ENCODE measurements around the gene SETD4.

The SETD4 gene

DNA sequence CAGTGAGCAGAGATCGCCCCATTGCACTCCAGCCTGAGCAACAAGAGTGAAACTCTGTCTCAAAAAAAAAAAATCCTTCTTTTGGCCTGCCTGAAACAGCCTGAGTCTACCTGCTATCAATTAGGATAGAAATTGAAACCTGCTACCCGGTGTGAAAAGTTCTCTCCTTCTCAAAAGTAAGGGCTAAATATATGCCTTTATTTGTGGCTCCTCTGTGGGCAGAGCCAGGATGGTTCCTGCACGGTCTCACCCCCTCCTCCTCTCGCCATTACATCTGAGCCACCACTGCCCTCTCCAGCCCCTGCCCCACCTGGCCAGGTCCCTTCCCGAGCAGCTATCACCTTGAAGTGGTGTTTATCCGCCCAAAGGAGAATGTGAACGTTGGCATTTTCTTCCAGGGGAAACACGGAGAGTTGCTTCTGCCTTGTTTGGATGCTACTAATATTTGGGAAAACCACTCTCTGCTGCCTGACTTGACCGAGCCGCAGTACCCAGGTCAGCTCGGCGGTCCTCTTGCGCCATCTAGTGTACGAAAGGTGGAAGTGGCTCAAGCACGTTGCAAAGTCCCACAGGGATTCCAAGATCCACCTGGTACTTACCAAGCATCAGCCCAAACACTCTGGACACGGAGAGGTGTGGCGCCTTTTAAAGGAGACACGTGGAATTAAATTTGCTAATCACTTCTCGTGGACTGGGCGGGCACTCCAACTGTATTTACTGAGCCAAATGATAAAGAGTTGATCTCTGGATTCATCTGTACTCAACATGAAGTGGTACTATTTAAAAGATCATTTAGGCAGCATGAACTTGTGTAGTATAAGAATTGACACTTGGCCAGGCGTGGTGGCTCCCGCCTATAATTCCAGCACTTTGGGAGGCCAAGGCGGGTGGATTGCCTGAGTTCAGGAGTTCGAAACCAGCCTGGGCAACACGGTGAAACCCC is 31.9 kb downstream of the SETD4 start:
- no peak overlapping the region for H3K4me3 ChIP-seq (ENCODE audit: low read depth, low read length)
- TF ChIP-seq MYC (IDR thresholded peaks at IDR 0.05; ENCODE audit: low read depth, low read length), result peak; percentile 70
- no peak for TF ChIP-seq POLR2A (IDR thresholded peaks at IDR 0.05; ENCODE audit: extremely low read depth, insufficient read length)
- TF ChIP-seq CTCF (IDR thresholded peaks at IDR 0.05; ENCODE audit: low read depth, low read length), result peak; percentile 94
- TF ChIP-seq MAX (IDR thresholded peaks at IDR 0.05; ENCODE audit: low read depth, low read length), result peak; percentile 79
- peak; percentile 75 for DNase-seq (ENCODE audit: low read depth)

DNA sequence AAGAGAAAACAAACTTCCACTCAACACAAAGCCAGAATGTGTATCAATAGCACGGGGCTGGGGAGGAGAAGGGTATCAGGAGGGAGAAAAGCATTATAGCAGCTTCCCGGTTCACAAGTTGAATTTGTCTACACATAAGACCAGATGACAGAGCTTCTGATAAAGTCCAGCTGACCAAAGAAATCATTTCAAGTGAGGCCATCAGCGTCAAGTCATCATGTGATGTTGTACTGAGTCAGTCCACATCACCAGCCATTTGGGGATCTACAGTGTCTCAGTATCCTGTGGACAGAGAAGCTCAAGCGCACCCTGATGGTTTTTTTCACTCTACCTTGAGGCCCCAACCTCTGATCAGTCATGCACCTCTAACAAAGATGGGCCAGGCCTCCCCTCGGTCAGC is 33.0 kb downstream of the SETD4 start:
- no peak for TF ChIP-seq MYC (IDR thresholded peaks at IDR 0.05; ENCODE audit: low read depth, low read length)
- TF ChIP-seq CTCF (IDR thresholded peaks at IDR 0.05; ENCODE audit: low read depth, low read length), result no peak
- no peak for TF ChIP-seq POLR2A (IDR thresholded peaks at IDR 0.05; ENCODE audit: extremely low read depth, insufficient read length)
- no peak for TF ChIP-seq MAX (IDR thresholded peaks at IDR 0.05; ENCODE audit: low read depth, low read length)
- H3K4me3 ChIP-seq (ENCODE audit: low read depth, low read length), result no peak overlapping the region
- DNase-seq (ENCODE audit: low read depth), result no peak

- DNase-seq (ENCODE audit: low read depth), result no peak
- H3K4me3 ChIP-seq (ENCODE audit: low read depth, low read length), result no peak overlapping the region
- TF ChIP-seq MYC (IDR thresholded peaks at IDR 0.05; ENCODE audit: low read depth, low read length) (no peak), MAX (IDR thresholded peaks at IDR 0.05; ENCODE audit: low read depth, low read length) (no peak), CTCF (IDR thresholded peaks at IDR 0.05; ENCODE audit: low read depth, low read length) (no peak), POLR2A (IDR thresholded peaks at IDR 0.05; ENCODE audit: extremely low read depth, insufficient read length) (no peak)
Measured at GRCh38 chr21:36024782-36025181, 35.5 kb downstream of the SETD4 start.

- no peak for DNase-seq (ENCODE audit: low read depth)
- no peak overlapping the region for H3K4me3 ChIP-seq (ENCODE audit: low read depth, low read length)
- TF ChIP-seq CTCF (IDR thresholded peaks at IDR 0.05; ENCODE audit: low read depth, low read length) (no peak), MAX (IDR thresholded peaks at IDR 0.05; ENCODE audit: low read depth, low read length) (no peak)
Measured at GRCh38 chr21:36023092-36023480, 37.2 kb downstream of the SETD4 start.

DNA sequence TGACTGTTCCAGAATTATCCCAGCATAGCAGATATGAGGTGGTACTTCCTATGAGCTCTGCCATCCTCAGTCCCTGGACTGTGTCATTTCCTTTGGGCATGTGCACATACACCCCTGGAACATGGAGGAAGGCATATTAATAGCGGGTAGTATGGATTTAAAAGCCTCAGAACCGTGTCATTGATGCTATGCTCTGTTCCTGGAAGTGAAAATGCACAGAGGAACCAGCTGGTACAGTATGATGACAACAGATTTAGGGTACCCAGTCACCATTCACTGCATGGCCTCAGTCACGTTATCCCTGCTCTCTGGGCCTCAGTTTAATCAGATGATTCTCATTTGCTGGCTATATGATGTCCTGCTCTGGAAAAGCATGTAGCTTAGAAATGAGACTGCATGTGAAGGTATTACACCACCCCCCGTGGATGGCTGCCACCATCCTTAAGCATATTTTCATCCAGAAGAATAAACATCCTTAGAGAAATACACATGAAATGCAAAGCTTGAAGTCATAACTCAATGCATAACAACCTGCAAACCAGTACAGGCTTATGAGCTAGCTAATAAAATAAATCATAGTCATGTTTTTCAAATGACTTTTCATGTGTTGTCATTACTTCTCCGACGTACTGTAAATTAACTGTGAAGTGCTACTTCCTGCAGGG is 37.8 kb downstream of the SETD4 start:
- TF ChIP-seq MAX (IDR thresholded peaks at IDR 0.05; ENCODE audit: low read depth, low read length), result no peak
- TF ChIP-seq CTCF (IDR thresholded peaks at IDR 0.05; ENCODE audit: low read depth, low read length), result no peak
- TF ChIP-seq MYC (IDR thresholded peaks at IDR 0.05; ENCODE audit: low read depth, low read length), result no peak
- TF ChIP-seq POLR2A (IDR thresholded peaks at IDR 0.05; ENCODE audit: extremely low read depth, insufficient read length), result no peak
- DNase-seq (ENCODE audit: low read depth), result no peak

More for the DNA sequence above, 37.8 kb downstream of the SETD4 start:
- H3K4me3 ChIP-seq (ENCODE audit: low read depth, low read length), result no peak overlapping the region
